HG03139 (cell line): Measurements from ENCODE around the gene IRF2BP1.
A peak's percentile ranks its signal among the peaks of the same experiment; 100 is the strongest.

Source experiments
- ATAC-seq: cut with Tn5 transposase; IDR thresholded peaks from one replicate; pipeline ENCODE4 v1.9.1; 2021; ENCODE audit not compliant: unreplicated experiment

Gene IRF2BP1

GRCh38 chr19:45885556-45886426 is at the start of gene IRF2BP1:
Gene IRF2BP1 (minus strand): TSS chr19:45886141. CDS start chr19:45885774, 367 bp downstream.
- ATAC-seq: peak; percentile 39

DNA sequence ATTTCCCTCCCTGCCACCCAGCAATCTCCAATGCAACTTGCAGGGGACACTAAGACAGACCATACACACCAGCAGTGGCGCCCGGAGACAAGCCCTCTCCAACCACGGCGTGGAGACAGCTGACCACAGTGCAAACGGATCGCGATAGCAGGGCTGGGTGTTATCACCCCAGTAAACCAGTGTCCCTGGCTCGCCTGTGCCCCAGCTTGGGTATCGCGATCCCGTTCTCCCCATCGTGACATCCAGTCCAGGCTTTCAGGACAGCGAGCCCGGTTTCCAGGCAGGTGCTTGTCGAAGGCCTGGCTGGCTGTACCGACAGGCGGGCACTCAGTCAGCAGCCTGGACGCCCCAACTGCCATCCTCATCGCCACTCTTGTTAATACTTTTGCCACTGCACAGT is 49.3 kb upstream of the IRF2BP1 start:
- no peak for ATAC-seq

DNA sequence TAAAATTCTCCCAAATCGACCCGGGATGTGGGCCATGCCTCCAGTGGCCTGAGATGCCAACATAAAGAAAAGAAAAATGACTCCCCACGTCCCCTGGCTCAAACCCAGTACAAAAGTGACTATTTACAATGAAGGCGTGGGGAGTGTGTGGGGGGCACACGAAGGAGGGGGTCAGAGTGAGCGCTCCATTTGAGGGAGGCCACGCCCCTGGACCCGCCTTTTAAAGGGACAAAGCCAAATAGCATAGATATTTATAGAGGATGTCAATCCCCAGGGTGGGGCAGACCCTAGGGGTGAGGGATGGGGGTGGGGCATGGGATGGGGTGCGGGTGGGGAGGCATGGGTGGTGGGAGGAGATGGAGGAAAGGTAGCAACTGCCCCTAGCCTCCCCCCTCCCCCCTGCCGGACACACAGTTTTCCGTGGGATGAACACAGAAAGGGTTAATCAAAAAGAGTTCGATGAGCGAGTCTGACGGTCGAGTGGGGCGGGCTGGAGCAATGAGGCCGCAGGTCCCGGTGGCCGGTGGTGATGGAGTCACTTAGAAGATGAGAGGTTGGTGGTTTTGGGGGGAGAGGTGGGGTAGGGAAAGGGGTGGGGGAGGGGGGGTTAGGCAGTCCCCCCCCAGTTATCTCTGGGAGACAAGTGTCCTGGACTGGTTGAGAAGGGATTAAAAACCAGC is 48.8 kb upstream of the IRF2BP1 start:
- no peak for ATAC-seq

- ATAC-seq: no peak
Observed at GRCh38 chr19:45933759-45934158, 47.8 kb upstream of the IRF2BP1 start.

DNA sequence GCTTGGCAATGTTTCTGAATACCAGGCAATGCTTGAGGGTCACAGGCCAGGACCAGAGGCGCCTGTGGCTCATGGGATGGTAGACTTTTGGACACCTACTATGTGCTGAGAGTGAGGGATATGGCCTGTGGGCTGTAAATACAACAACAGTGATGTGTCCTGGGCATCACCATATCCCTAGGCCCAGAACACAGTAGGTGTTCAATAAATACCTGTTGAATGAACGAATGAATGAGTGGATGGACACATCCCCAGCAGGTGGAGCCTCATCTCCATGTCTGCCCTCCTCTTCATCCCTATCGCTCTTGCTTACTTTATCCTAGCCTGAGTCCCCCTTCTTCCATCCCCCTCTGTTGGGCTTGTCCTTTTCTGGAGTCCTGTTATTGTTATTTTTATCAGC is 45.1 kb upstream of the IRF2BP1 start:
- ATAC-seq: no peak

DNA sequence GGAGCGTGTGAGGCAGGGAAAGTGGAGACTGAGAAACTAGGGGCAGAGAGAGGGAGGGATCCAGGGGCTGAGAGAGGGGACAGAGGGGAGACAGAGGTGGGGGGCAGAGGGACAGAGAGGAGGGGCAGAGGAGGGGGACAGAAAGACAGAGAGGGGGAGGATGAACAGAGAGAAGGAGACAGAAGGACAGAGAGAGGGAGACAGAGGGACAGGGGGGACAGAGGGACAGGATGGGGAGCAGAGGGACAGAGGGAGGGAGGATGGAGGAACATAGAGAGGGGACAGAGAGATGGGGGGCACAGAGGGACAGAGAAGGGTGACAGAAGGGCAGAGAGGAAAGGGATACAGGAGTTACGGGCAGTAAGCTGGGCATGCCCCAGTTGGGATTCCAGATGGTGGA is 43.3 kb upstream of the IRF2BP1 start:
- ATAC-seq: no peak

DNA sequence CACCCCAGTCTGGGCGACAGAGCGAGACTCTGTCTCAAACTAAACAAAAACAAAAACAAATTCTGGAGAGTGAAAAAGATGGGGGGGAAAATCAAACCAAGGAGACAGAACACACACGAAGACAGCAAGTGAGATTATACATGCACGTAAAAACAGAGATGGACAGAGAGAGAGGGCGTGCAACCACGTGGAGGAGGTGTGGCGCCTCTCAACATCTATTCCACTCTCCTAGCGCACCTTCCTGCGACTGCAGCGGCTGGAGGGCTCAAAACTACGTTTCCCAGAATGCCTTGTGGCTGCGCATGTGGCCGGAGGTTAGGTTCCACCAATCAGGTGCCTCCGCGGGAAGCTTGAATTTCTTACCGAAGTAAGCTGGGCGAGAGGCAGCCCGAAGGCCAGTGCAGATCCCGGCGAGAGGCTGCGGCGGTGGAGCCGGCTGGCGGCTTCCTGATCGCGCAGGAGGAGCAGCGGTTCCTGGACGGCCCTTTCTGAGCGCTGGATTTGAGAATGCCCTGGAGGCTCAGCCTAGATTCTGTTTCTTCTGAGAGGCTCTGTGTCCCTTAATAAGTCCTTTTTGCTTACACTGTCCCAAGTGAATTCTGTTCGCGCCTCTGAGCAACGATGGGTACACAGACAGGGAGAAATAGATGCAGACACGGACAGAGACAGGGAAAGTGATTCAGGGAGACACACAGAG is 41.8 kb upstream of the IRF2BP1 start:
- no peak for ATAC-seq

- no peak for ATAC-seq
Observed at GRCh38 chr19:45924891-45925447, 39.0 kb upstream of the IRF2BP1 start.

DNA sequence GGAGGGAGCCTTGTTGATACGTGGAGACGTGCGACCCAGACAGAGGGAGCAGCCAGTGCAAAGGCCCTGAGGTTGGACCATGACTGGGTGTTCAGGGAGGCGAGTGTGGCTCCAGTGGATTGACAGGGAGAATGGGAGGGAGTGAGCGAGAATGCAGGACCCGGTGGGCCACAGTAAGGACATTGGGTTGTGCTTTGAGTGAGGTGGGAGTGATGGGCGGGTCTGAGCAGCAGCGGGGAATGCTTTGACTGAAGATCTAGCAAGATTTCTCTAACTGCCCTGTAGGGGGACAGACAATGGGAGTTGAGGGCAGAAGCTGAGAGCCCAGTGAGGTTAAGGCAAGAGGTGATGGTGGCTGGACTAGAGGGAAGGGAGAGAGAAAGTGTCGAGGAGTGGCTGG is 36.3 kb upstream of the IRF2BP1 start:
- no peak for ATAC-seq

DNA sequence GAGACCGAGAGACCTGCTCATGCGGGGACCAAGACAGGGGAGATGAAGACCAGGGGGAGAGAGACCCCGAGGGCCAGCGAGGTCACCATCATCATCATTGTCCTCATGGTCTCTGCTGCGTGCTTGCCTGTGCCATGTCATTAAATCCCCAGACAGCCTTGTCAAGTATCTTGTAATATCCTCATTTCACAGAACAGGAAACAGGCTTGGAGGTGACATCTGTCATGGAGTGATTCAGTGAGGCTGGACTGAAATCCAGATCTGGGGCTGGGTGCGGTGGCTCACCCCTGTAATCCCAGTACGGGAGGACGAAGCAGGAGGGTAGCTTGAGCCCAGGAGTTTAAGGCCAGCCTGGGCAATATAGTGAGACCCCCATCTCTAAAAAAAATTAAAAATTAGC is 34.5 kb upstream of the IRF2BP1 start:
- no peak for ATAC-seq

- no peak for ATAC-seq
Observed at GRCh38 chr19:45919678-45920077, 33.7 kb upstream of the IRF2BP1 start.

DNA sequence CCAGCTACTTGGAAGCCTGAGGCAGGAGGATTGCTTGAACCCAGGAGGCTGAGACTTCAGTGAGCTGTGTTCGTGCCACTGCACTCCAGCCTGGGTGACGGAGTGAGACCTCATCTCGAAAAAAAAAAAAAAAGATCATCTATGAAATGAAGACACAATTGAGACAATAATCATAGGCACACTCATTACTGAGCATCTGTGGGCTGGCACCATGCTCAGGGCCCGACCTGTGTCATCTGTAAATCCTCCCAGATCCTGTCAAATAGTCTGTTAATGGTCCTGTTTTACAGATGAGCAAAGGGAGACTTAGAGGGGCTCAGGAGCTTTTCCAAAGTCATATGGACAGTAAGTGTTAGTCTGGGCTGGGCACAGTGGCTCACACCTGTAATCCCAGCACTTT is 32.8 kb upstream of the IRF2BP1 start:
- no peak for ATAC-seq

DNA sequence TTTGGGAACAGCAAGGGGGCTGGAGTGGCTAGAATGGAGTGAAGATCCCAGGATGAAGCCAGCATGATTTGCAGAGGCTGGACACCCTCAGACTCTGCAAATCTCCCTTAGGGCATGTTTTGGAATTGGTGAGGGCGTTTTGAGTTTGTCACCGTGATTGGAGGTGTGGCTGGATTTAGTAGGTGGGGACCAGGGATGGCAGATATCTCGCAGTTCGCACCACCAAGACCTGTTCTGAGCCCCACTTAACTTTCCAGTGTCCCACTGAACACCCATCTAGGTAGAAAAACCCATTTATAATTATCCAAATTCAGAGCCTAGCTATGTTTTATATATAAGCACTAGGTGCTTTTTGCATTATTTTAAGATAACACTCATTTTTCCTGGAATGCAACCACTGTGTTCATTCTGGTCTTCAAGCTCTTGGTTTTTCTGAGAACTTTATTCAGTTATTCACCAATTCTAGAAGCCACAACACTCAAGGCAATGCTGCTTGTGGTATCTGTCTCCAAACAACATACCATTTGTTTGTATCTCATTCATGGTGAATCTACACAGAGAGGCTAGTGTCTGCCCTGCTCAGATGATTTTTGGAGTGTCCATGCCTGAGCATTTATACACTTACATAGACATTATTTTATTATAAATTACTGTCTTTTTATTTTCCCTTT is 31.6 kb upstream of the IRF2BP1 start:
- ATAC-seq: no peak

DNA sequence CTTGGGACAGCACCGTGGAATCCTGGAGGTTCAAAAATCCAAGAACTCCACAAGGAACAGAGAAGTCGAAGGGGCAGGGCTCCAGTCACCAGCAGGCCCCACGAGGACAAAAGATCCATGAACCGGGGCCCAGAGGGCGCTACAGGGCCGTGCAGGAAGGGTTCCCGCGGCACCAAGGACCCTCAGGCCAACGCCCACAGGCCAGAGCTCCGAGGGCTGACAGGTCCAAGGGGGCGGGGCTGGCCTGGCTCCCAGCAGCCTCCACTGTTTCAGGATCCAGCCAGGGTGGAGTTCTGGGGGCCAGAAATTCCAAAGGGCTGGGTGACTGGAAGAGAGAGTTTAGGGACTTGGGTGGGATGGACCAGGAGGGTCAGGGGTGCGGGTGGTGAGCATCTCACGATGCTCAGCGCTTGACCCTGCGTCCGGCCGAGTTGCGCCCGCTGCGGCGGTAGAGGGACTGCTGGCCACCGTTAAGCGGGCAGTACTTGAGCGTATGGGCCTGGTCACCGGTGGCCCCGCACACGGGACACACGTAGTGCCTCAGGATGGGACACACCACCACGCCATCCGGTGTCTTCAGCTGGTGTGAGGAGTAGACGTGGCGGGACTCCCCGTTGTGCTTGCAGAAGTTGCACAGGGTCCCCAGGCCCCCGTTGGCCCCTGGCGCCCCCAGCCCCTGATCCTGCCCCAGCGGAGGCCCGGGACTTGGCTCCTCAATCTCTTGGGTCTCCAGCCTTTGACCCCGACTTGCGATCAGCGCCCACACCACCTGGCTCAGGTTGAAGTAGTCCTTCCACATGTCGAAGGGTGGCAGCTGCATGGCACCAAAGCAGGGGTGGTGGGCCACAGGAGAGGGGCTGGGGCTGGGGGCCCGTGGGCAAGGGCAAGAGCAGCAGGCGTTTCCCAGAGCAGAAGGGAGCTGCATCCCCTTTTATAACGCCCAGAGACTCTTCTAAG is 28.2 kb upstream of the IRF2BP1 start, which contains the start of gene NANOS2:
Gene NANOS2, minus strand, starts transcription at position 905 of the 957 bp plus-strand sequence. Its CDS starts 85 bp downstream, at position 820.
- ATAC-seq: no peak

DNA sequence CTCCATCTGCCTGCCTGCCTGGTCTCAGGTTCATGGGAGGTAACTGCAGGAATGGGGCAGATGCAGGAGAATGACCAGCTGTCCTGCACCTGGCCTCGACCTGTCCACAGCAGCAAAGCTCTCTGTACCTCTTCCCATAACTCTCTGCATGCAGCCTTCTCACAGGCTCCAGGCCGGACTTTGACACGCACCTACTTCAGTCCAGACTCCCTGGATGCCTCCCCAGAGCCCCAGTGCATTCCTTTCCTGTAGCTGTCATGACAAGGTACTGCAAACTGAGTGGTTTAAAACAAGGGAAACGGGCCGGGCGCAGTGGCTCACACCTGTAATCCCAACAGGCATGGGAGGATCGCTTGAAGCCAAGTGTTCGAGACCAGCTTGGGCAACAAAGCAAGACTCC is 25.4 kb upstream of the IRF2BP1 start:
- ATAC-seq: no peak

GRCh38 chr19:45908956-45909355 is 23.0 kb upstream of the IRF2BP1 start:
- no peak for ATAC-seq

DNA sequence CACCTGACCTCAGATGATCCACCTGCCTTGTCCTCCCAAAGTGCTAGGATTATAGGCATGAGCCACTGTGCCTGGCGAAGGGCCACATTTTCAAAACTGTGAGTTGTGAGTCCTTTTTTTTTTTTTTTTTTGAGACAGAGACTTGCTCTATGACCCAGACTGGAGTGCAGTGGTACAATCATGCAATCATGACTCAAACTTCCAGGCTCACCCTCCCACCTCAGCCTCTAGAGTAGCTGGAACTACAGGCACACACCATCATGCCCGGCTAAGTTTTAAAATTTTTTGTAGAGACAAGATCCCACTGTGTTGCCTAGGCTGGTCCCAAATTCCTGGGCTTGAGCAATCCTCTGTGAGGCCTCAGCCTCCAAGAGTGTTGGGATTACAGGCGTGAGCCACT is 20.3 kb upstream of the IRF2BP1 start:
- no peak for ATAC-seq

GRCh38 chr19:45905011-45905410 is 19.1 kb upstream of the IRF2BP1 start:
- no peak for ATAC-seq
